Keratinocyte (primary cell): ENCODE results near the gene PARD3B.

Experiments
- EZH2 ChIP-seq: IDR thresholded peaks from one replicate; pipeline ENCODE4 v1.6.1; 2012; ENCODE audit warnings: inconsistent platforms, mild to moderate bottlenecking, low read length, moderate library complexity
- TF ChIP-seq, protein P1 (sequence below), 3 experiments: IDR thresholded peaks in 1 of 3; conservative IDR thresholded peaks in 1 of 3; optimal IDR thresholded peaks in 1 of 3; 2 replicates in 2 of 3; 3 replicates in 1 of 3; pipeline versions ENCODE3 to v1.5.1; 2011; ENCODE audit warnings: low read length in 3 of 3, mild to moderate bottlenecking in 3 of 3, moderate library complexity in 2 of 3, control low read depth in 1 of 3, inconsistent platforms in 1 of 3; ENCODE audit not compliant: insufficient read depth in 2 of 3; ENCODE audit errors: extremely low read depth in 1 of 3

DNA sequence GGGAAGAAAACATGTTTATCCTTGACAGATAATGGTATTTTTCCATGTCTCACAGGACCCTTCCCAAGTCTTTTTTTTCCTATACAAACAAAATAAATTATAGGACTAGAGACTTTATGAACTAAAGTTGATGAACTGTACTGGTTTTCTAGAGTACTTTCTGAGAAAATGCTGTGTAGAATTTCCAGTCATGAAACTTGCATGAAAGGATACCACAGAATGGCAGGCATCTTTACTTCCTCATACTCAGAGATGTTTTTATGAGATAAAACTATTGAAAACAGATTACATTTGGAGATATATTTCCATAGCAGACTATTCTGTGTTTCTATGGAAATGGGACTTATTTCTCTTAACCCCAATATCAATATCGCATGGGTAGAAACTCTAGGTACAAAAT is 403.5 kb downstream of the PARD3B start:
- no peak for TF ChIP-seq EZH2
- TF ChIP-seq, protein P1, sequence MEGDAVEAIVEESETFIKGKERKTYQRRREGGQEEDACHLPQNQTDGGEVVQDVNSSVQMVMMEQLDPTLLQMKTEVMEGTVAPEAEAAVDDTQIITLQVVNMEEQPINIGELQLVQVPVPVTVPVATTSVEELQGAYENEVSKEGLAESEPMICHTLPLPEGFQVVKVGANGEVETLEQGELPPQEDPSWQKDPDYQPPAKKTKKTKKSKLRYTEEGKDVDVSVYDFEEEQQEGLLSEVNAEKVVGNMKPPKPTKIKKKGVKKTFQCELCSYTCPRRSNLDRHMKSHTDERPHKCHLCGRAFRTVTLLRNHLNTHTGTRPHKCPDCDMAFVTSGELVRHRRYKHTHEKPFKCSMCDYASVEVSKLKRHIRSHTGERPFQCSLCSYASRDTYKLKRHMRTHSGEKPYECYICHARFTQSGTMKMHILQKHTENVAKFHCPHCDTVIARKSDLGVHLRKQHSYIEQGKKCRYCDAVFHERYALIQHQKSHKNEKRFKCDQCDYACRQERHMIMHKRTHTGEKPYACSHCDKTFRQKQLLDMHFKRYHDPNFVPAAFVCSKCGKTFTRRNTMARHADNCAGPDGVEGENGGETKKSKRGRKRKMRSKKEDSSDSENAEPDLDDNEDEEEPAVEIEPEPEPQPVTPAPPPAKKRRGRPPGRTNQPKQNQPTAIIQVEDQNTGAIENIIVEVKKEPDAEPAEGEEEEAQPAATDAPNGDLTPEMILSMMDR (optimal IDR thresholded peaks at IDR 0.05 in 1 of 3, IDR thresholded peaks at IDR 0.05 in 1 of 3, conservative IDR thresholded peaks at IDR 0.05 in 1 of 3; ENCODE audit: extremely low read depth in 1 of 3, insufficient read depth in 2 of 3, low read length in 3 of 3) = no peak
